Activated CD8-positive, alpha-beta memory T cell treated with anti-CD3 and anti-CD28 coated beads for 24 hours (primary cell): Measurements from ENCODE around the gene METTL16.

Source experiments
- DNase-seq: peaks from one replicate; pipeline ENCODE4 v3.0.0-alpha.2; 2020

METTL16 gene

GRCh38 chr17:2377659-2378058, 134.0 kb downstream of the METTL16 start:
- DNase-seq: no peak

- DNase-seq: no peak
These were observed 135.6 kb downstream of the METTL16 start for GRCh38 chr17:2376107-2376506.

- no peak for DNase-seq
These were observed 136.3 kb downstream of the METTL16 start for GRCh38 chr17:2375406-2375805.

DNA sequence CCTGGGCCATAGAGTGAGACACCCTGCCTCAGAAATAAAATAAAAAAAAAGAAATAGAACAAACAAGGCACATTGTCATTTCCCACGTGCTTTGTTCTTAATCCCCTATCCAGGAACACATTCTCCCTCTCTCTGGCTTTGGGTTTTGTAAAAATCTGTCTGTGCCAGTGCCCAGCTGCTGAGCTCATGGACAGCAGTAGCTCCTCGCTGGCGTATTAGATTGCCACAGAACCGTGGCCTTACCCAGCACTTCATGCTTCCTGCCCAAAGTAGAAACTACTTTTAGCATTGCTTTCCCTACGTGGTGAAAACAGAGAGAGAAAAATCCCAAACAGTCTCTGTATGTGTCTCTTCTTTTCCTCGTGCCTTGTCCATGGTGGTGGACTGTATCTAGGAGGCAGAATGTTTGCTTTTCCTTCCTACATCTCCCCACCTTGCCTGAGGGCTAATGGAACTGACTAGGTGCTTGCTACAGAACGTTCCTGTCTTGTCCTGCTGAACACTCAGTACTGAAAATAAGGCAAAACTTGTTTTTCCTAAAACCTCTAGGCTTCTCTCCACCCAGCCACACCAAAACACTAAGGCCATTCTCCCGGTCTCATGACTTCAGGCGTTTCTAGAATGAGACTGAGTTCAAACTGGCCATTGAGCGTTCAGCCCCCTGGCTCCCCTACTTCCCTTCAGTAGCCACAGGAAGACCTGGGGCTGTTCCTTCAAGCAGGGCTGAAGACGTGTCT, 137.0 kb downstream of the METTL16 start:
- DNase-seq: no peak

GRCh38 chr17:2373179-2373578, 138.5 kb downstream of the METTL16 start:
- no peak for DNase-seq

- no peak for DNase-seq
These were observed 139.0 kb downstream of the METTL16 start for GRCh38 chr17:2372681-2373080.

DNA sequence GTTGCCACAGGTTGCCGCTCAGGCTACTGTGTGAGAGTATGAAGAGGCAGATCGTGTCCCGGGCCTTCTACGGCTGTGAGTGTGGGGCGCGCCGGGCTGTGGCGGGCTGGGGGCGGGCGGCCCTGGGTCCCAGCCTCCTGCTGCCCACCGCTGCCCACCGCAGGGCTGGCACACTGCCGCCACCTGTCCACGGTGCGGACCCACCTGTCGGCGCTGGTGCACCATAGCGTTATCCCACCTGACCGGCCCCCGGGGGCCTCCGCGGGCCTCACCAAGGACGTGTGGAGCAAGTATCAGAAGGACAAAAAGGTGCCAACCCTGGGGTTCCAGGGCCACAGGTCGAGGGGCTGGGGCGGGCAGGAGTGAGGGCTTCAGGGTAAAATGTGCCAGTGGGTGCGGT, 139.5 kb downstream of the METTL16 start:
- no peak for DNase-seq

DNA sequence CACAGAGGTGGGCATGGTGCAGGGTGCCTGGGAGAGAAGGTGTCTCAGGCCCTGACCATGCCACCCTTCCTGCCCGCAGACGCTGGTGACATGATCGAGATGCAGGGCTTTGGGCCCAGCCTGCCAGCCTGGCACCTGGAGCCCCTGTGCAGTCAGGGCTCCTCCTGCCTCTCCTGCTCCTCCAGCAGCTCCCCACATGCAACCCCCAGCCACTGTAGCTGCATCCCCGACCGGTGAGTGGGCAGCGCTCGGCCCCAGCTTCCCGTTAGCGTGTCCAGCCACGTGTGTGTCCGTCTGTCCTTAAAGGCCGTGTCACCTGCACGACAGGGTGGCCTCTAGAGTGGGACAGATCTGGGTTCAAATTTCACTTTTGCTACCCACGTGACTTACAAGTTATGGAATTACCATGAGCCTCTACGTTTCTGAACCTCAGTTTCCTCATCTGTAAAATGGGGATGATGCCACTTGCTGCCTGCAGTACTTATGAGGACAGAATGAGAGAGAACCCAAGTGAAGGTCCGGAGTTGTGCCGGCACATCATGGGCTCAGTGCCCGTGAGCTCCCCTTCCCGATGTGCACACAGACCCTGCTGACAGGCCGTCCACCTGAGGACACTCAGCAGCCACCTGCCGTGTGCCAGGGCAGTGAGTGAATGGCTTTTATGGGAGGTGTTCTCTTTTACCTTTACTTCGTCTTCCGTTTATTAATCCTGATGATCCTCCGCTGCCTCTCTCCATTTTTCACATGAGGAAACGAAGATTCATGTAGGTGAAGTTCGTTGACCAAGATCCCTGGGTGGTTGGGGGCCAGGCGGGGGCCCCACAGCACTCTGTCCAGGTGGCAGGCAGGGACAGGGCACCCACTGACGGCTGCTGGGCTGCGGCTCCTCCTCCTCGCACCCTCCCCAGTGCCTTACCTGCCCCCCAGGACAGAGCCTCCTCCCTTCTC, 140.2 kb downstream of the METTL16 start:
- DNase-seq: no peak

GRCh38 chr17:2370211-2370589, 141.5 kb downstream of the METTL16 start:
- no peak for DNase-seq

GRCh38 chr17:2369551-2370210, 142.0 kb downstream of the METTL16 start:
- DNase-seq: no peak

DNA sequence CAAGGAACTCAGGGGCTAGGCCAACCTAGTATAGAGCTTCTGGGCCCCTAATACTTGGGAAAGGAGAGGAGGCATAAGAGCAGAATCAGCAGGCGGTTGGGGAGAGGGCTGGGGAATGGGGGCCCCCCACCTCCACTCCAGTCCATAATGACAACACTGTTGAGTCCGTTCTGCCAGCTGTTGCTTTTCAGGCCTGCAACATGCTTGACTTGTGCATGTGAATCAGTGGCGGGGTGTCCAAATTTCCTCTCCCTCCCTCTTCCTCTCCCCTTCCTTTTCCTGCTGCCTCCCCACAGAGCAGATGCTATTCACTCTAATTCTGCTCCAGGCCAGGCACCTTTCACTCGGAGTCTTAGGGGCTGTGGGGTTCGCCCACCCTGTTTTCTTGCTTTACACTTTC, 142.6 kb downstream of the METTL16 start:
- no peak for DNase-seq

DNA sequence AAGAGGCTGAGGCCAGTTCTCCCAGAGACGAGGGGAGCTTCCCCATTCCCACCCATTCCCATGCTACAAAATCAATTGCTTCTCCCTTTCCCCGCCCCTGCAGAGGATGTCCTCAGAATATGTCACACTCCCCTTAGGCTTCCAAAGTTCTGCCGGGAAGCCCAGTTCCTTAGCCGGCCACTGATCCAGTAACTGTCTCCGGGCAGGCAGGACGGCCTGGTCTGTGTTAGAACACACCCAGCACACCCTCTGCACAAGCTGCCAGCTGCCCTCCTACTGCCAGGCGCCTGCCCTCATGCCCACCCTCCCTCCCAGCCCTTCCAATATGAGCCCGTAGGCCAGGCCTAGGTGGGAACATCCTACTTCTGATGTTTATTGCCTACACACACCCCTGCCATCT, 143.3 kb downstream of the METTL16 start:
- DNase-seq: no peak

DNA sequence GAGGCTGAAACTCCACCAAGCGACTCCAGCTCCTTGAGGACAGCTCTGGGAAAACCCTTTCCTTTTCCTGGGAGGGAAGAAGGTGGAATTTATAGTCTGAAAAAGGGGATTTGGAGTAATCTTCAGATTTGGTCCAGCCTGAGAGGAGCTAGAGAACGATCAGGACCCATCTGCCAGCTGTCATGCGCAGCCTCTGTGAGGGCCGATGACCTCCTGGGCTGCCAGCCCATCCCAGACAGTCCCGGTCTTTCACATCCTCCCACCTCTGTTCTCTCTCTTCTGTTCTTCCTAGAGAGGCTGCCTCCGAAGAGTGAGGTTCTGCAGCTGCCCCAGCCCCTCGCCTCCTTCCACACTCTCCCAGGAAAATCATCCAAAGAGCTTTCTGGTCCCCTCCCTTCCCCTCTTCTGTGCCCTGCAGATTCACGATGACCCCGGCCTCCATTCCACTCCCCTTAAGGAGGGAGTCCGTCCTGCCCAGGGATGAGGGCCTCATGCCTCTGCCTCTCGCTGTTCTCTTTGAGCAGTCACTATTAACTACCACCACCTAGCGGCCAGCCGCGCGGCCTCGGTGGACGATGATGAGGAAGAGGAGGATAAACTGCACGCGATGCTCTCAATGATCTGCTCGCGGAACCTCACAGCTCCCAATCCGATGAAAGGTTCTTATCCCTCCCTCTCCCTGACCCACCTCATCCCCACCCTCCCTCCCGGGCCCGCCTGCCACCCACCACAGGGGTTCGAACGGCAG, 144.8 kb downstream of the METTL16 start:
- DNase-seq: no peak
